Skeletal muscle tissue (tissue), 4 donors: ENCODE data around the gene TP53. TPM values are rescaled to one million over a fixed set of nuclear protein-coding genes. Genes with fewer than 3 reads are reported as not detected.

ENCODE experiments used
- H3K27ac ChIP-seq: one replicate; pipeline ENCODE4 v1.7.0; 2013; ENCODE audit warnings: mild to moderate bottlenecking, low read depth, low read length, inconsistent platforms
- H3K27me3 ChIP-seq, 3 donors: one replicate each; pipeline ENCODE4 v1.7.0; 2013; ENCODE audit warnings: low read length in 3 of 3; ENCODE audit not compliant: control insufficient read depth in 3 of 3, insufficient read depth in 3 of 3
- H3K36me3 ChIP-seq, 3 donors: one replicate each; pipeline ENCODE4 v1.7.0; 2013; ENCODE audit warnings: low read length in 3 of 3; ENCODE audit not compliant: control insufficient read depth in 3 of 3, insufficient read depth in 3 of 3
- H3K4me1 ChIP-seq, 3 donors: one replicate each; pipeline ENCODE4 v1.7.0; 2013; ENCODE audit warnings: low read length in 3 of 3, mild to moderate bottlenecking in 3 of 3; ENCODE audit not compliant: control insufficient read depth in 3 of 3, insufficient read depth in 3 of 3
- H3K4me3 ChIP-seq, 3 donors: one replicate each; pipeline ENCODE4 v1.7.0; 2013; ENCODE audit warnings: low read length in 3 of 3
- H3K9ac ChIP-seq, 3 donors: one replicate each; pipeline ENCODE4 v1.7.0; 2013; ENCODE audit warnings: low read length in 3 of 3, mild to moderate bottlenecking in 3 of 3, moderate library complexity in 2 of 3, low read depth in 1 of 3
- H3K9me3 ChIP-seq, 3 donors: one replicate each; pipeline ENCODE4 v1.7.0; 2013; ENCODE audit warnings: low read length in 3 of 3; ENCODE audit not compliant: control insufficient read depth in 3 of 3
- total RNA-seq: library from RNA; depleted of rRNA; stranded (reverse); fragments of >200 nt; gene quantifications from one replicate; pipeline ENCODE4 v1.2.3, GENCODE V29; 2014
- donor health status: Osteomylitis.

Gene TP53
- total RNA-seq, 1 donor from 2014 or later, result 13.6 TPM

GRCh38 chr17:7620835-7621234, 66.5 kb downstream of the TP53 start:
- Histone ChIP-seq H3K27me3 (no peaks in the 10 kb centered on the region), H3K27ac (no peak overlapping the region), H3K9me3 (no peaks in the 10 kb centered on the region), H3K4me3 (no peak overlapping the region), H3K36me3 (peaks cover 0 to under 1% (median under 1%) of the 10 kb centered on the region in 3 donors), H3K9ac (no peak overlapping the region), H3K4me1 (no peaks in the 10 kb centered on the region)

GRCh38 chr17:7618608-7619007, 68.7 kb downstream of the TP53 start:
- Histone ChIP-seq H3K27ac (no peak overlapping the region), H3K27me3 (no peaks in the 10 kb centered on the region), H3K4me3 (no peak overlapping the region), H3K36me3 (no peaks in the 10 kb centered on the region), H3K9me3 (no peaks in the 10 kb centered on the region), H3K9ac (no peak overlapping the region), H3K4me1 (peaks cover 5 to 6% (median 6%) of the 10 kb centered on the region in 3 donors)

Other genes starting within 250 kb of the TP53 start
- 1.0 TPM for gene FGF11, start 248.0 kb downstream of the TP53 start, total RNA-seq
- gene CHRNB1, start 242.4 kb downstream of the TP53 start, total RNA-seq, result 31.3 TPM
- gene ZBTB4, start 207.9 kb downstream of the TP53 start, total RNA-seq, result 10.4 TPM
- gene SLC35G6, start 206.0 kb downstream of the TP53 start, total RNA-seq, result not detected
- gene POLR2A, start 203.1 kb downstream of the TP53 start, total RNA-seq, result 91.3 TPM
- 4.7 TPM for gene TNFSF12, start 138.4 kb downstream of the TP53 start, total RNA-seq
- 2.1 TPM for gene TNFSF13, start 128.7 kb downstream of the TP53 start, total RNA-seq
- gene SENP3, start 125.6 kb downstream of the TP53 start, total RNA-seq, result 31.3 TPM
- gene CD68, start 107.9 kb downstream of the TP53 start, total RNA-seq, result 4.2 TPM
- 26.1 TPM for gene MPDU1, start 103.6 kb downstream of the TP53 start, total RNA-seq
- not detected for gene SOX15, start 97.4 kb downstream of the TP53 start, total RNA-seq
- 42.3 TPM for gene FXR2, start 72.6 kb downstream of the TP53 start, total RNA-seq
- gene SAT2, start 59.7 kb downstream of the TP53 start, total RNA-seq, result 41.2 TPM
- gene SHBG, start 57.4 kb downstream of the TP53 start, total RNA-seq, result not detected
- gene ATP1B2, start 36.6 kb downstream of the TP53 start, total RNA-seq, result 1.6 TPM
- 7.3 TPM for gene WRAP53, start 987 bp upstream of the TP53 start, total RNA-seq
- 1.0 TPM for gene EFNB3, start 17.7 kb upstream of the TP53 start, total RNA-seq
- 0.52 TPM for gene DNAH2, start 30.3 kb upstream of the TP53 start, total RNA-seq
- gene KDM6B, start 146.7 kb upstream of the TP53 start, total RNA-seq, result 2.6 TPM
- 7.3 TPM for gene TMEM88, start 167.6 kb upstream of the TP53 start, total RNA-seq
- gene NAA38, start 170.1 kb upstream of the TP53 start, total RNA-seq, result 50.1 TPM
- gene CYB5D1, start 170.5 kb upstream of the TP53 start, total RNA-seq, result 3.7 TPM
- 76.2 TPM for gene CHD3, start 201.3 kb upstream of the TP53 start, total RNA-seq
- gene RNF227, start 228.8 kb upstream of the TP53 start, total RNA-seq, result 2.6 TPM
- 0.52 TPM for gene KCNAB3, start 242.4 kb upstream of the TP53 start, total RNA-seq
- 17.2 TPM for gene TRAPPC1, start 244.5 kb upstream of the TP53 start, total RNA-seq
- gene CNTROB, start 244.7 kb upstream of the TP53 start, total RNA-seq, result 9.9 TPM